ENCODE data around the gene C14orf132. TPM values are rescaled to one million over a fixed set of nuclear protein-coding genes. Genes with fewer than 3 reads are reported as not detected.

The C14orf132 gene
- total and polyA plus RNA-seq, 10 of the 15 experiments (the other 5 are each of a cell fraction or from before 2014, with no cell fraction given), result under 0.01 to 1.2 (median 0.03) TPM; not detected in 2

- ATAC-seq, result no peak
- ChIA-PET RAD21 (ENCODE audit: unreplicated experiment) (no interaction called here), CTCF (no interaction called here), POLR2A (no interaction called here), SMC1A (ENCODE audit: uncharacterized antibody, unreplicated experiment) (interaction anchor here (1.4 kb wide), 1 partner anchor 8 kb away, joined by 4 read pairs; no protein-coding TSS in a partner anchor)
- intact Hi-C loops (cut with micrococcal nuclease; ENCODE audit: unreplicated experiment), result no loop called here
- Histone ChIP-seq H3K9me3 (replicated peaks; ENCODE audit: control insufficient read depth, insufficient read depth, low read length) (no peaks in the 10 kb centered on the region; the same call in 2 of the 3 replicates), H3K79me2 (ENCODE audit: control insufficient read depth, insufficient read depth, low read length) (no peaks in the 10 kb centered on the region), H3K36me3 (ENCODE audit: control insufficient read depth in 2 of 2, insufficient read depth in 2 of 2, low read length in 1 of 2) (no peaks in the 10 kb centered on the region), H3K27me3 (replicated peaks in 1 of 2; ENCODE audit: control insufficient read depth in 2 of 2, insufficient read depth in 2 of 2, low read length in 1 of 2) (no peaks in the 10 kb centered on the region), H3K4me1 (ENCODE audit: control insufficient read depth, insufficient read depth, low read length) (no peaks in the 10 kb centered on the region), H3K4me2 (ENCODE audit: control insufficient read depth, insufficient read depth) (no peak overlapping the region), H2AFZ (ENCODE audit: control insufficient read depth, low read depth, low read length) (no peak overlapping the region), H3K4me3 (no peak overlapping the region), H4K20me1 (ENCODE audit: control insufficient read depth, insufficient read depth) (no peaks in the 10 kb centered on the region), H3K27ac (ENCODE audit: control insufficient read depth, insufficient read depth) (no peak overlapping the region), H3K9ac (ENCODE audit: control insufficient read depth, insufficient read depth, low read length) (no peak overlapping the region)
- no peak for FAIRE-seq
- 3% methylated on average over 2 of the region's 2 CpGs for WGBS (ENCODE audit: insufficient coverage, insufficient replicate concordance, low lambda C conversion rate, missing lambda C conversion rate)
- no peak for DNase-seq (ENCODE audit: low read depth, low spot score)
- no TSS peak for BruUV-seq (replicated peaks)
- in situ Hi-C loops (cut with MboI), result no loop called here
- TF ChIP-seq E2F4 (IDR thresholded peaks at IDR 0.05; ENCODE audit: low read depth, low read length), result no peak
- no peak for TF ChIP-seq YY1 (IDR thresholded peaks at IDR 0.05; ENCODE audit: low read depth, low read length)
- no peak for TF ChIP-seq RCOR1 (conservative IDR thresholded peaks at IDR 0.05; ENCODE audit: low read depth, low read length)
- TF ChIP-seq, protein P1, sequence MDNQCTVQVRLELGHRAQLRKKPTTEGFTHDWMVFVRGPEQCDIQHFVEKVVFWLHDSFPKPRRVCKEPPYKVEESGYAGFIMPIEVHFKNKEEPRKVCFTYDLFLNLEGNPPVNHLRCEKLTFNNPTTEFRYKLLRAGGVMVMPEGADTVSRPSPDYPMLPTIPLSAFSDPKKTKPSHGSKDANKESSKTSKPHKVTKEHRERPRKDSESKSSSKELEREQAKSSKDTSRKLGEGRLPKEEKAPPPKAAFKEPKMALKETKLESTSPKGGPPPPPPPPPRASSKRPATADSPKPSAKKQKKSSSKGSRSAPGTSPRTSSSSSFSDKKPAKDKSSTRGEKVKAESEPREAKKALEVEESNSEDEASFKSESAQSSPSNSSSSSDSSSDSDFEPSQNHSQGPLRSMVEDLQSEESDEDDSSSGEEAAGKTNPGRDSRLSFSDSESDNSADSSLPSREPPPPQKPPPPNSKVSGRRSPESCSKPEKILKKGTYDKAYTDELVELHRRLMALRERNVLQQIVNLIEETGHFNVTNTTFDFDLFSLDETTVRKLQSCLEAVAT (IDR thresholded peaks at IDR 0.05), result no peak
- TF ChIP-seq CBFB (IDR thresholded peaks at IDR 0.05; ENCODE audit: low read depth), result no peak
- TF ChIP-seq IRF4 (IDR thresholded peaks at IDR 0.05; ENCODE audit: low read depth, low read length), result no peak
- no peak for TF ChIP-seq KDM1A (IDR thresholded peaks at IDR 0.05; ENCODE audit: borderline replicate concordance)
- TF ChIP-seq, protein P2, sequence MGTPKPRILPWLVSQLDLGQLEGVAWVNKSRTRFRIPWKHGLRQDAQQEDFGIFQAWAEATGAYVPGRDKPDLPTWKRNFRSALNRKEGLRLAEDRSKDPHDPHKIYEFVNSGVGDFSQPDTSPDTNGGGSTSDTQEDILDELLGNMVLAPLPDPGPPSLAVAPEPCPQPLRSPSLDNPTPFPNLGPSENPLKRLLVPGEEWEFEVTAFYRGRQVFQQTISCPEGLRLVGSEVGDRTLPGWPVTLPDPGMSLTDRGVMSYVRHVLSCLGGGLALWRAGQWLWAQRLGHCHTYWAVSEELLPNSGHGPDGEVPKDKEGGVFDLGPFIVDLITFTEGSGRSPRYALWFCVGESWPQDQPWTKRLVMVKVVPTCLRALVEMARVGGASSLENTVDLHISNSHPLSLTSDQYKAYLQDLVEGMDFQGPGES (IDR thresholded peaks at IDR 0.05), result no peak
- TF ChIP-seq, protein P3, sequence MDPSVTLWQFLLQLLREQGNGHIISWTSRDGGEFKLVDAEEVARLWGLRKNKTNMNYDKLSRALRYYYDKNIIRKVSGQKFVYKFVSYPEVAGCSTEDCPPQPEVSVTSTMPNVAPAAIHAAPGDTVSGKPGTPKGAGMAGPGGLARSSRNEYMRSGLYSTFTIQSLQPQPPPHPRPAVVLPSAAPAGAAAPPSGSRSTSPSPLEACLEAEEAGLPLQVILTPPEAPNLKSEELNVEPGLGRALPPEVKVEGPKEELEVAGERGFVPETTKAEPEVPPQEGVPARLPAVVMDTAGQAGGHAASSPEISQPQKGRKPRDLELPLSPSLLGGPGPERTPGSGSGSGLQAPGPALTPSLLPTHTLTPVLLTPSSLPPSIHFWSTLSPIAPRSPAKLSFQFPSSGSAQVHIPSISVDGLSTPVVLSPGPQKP (IDR thresholded peaks at IDR 0.05; ENCODE audit: low read depth, low read length), result no peak
- no peak for TF ChIP-seq MEF2B (IDR thresholded peaks at IDR 0.05; ENCODE audit: partially characterized antibody, poor library complexity, severe bottlenecking)
- TF ChIP-seq, protein P4, sequence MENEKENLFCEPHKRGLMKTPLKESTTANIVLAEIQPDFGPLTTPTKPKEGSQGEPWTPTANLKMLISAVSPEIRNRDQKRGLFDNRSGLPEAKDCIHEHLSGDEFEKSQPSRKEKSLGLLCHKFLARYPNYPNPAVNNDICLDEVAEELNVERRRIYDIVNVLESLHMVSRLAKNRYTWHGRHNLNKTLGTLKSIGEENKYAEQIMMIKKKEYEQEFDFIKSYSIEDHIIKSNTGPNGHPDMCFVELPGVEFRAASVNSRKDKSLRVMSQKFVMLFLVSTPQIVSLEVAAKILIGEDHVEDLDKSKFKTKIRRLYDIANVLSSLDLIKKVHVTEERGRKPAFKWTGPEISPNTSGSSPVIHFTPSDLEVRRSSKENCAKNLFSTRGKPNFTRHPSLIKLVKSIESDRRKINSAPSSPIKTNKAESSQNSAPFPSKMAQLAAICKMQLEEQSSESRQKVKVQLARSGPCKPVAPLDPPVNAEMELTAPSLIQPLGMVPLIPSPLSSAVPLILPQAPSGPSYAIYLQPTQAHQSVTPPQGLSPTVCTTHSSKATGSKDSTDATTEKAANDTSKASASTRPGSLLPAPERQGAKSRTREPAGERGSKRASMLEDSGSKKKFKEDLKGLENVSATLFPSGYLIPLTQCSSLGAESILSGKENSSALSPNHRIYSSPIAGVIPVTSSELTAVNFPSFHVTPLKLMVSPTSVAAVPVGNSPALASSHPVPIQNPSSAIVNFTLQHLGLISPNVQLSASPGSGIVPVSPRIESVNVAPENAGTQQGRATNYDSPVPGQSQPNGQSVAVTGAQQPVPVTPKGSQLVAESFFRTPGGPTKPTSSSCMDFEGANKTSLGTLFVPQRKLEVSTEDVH (IDR thresholded peaks at IDR 0.05; ENCODE audit: low read depth, partially characterized antibody), result no peak
- no peak for TF ChIP-seq RBBP5 (conservative IDR thresholded peaks at IDR 0.05)
- no peak for TF ChIP-seq ESRRA (IDR thresholded peaks at IDR 0.05; ENCODE audit: low read length)
- no peak for TF ChIP-seq YBX1 (IDR thresholded peaks at IDR 0.05)
- no peak for TF ChIP-seq EGR1 (IDR thresholded peaks at IDR 0.05; ENCODE audit: borderline replicate concordance in 1 of 2, low read depth in 2 of 2, low read length in 2 of 2)
- TF ChIP-seq STAT3 (IDR thresholded peaks at IDR 0.05; ENCODE audit: low read depth, low read length), result no peak
Measured at GRCh38 chr14:96139879-96140278, 100.7 kb downstream of the C14orf132 start.
